Measurements from ENCODE around the gene STEAP1.
"Not testable (repeated sequence)": the region's sequence is repeated elsewhere in the genome, so short reads cannot be mapped to it uniquely, and the experiment has no call there.

The STEAP1 gene

DNA sequence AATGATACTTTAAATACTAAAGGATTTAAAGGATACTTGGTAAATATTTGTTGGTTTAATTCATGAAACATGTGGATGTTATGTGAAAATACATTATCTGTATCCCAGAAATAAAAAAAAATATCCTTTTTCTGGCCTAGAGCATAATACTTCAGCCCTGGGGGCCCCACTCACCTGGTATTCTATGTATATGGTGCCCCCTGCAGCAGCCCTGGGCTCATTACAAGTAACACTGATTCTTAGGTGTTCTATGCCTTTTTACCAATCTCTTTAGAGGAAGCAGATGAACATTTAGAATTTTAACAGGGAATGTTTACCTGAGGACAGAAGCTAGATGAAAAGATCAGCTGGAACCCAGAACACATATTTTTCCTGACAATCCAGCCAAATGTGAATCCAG is 4.8 kb upstream of the STEAP1 start:
- H3K4me3 ChIP-seq (replicated peaks; ENCODE audit: insufficient read depth, low read length); H3K27me3 ChIP-seq (ENCODE audit: insufficient read depth, poor library complexity, severe bottlenecking); DNase-seq (ENCODE audit: low read depth in 1 of 2, low spot score in 1 of 2); H3K27ac ChIP-seq (replicated peaks): not testable (repeated sequence)
- TF ChIP-seq, protein P1, sequence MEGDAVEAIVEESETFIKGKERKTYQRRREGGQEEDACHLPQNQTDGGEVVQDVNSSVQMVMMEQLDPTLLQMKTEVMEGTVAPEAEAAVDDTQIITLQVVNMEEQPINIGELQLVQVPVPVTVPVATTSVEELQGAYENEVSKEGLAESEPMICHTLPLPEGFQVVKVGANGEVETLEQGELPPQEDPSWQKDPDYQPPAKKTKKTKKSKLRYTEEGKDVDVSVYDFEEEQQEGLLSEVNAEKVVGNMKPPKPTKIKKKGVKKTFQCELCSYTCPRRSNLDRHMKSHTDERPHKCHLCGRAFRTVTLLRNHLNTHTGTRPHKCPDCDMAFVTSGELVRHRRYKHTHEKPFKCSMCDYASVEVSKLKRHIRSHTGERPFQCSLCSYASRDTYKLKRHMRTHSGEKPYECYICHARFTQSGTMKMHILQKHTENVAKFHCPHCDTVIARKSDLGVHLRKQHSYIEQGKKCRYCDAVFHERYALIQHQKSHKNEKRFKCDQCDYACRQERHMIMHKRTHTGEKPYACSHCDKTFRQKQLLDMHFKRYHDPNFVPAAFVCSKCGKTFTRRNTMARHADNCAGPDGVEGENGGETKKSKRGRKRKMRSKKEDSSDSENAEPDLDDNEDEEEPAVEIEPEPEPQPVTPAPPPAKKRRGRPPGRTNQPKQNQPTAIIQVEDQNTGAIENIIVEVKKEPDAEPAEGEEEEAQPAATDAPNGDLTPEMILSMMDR (IDR thresholded peaks at IDR 0.05; ENCODE audit: insufficient read depth, low read length) = peak; percentile 6

- H3K4me3 ChIP-seq (replicated peaks; ENCODE audit: insufficient read depth, low read length); H3K27ac ChIP-seq (replicated peaks); DNase-seq (ENCODE audit: low read depth in 1 of 2, low spot score in 1 of 2); H3K27me3 ChIP-seq (ENCODE audit: insufficient read depth, poor library complexity, severe bottlenecking): not testable (repeated sequence)
Observed at GRCh38 chr7:90151884-90152283, 2.4 kb upstream of the STEAP1 start.

GRCh38 chr7:90152642-90153253 is 1.5 kb upstream of the STEAP1 start:
- H3K4me3 ChIP-seq (replicated peaks; ENCODE audit: insufficient read depth, low read length); H3K27ac ChIP-seq (replicated peaks); H3K27me3 ChIP-seq (ENCODE audit: insufficient read depth, poor library complexity, severe bottlenecking): not testable (repeated sequence)
- DNase-seq (ENCODE audit: low read depth in 1 of 2, low spot score in 1 of 2) = peak; percentile 16

- DNase-seq (ENCODE audit: low read depth in 1 of 2, low spot score in 1 of 2) = no peak
- Histone ChIP-seq H3K4me3 (replicated peaks; ENCODE audit: insufficient read depth, low read length) (no peak overlapping the region), H3K27ac (replicated peaks) (no peak overlapping the region)
Observed at GRCh38 chr7:90155206-90155605, 937 bp downstream of the STEAP1 start.

GRCh38 chr7:90157331-90157730 is 3.1 kb downstream of the STEAP1 start:
- not testable (repeated sequence) for DNase-seq (ENCODE audit: low read depth in 1 of 2, low spot score in 1 of 2); H3K27ac ChIP-seq (replicated peaks); H3K4me3 ChIP-seq (replicated peaks; ENCODE audit: insufficient read depth, low read length); H3K27me3 ChIP-seq (ENCODE audit: insufficient read depth, poor library complexity, severe bottlenecking)

More at GRCh38 chr7:90155206-90155605, 937 bp downstream of the STEAP1 start:
- no peaks in the 10 kb centered on the region for H3K27me3 ChIP-seq (ENCODE audit: insufficient read depth, poor library complexity, severe bottlenecking)
- no peak for TF ChIP-seq GABPA (IDR thresholded peaks at IDR 0.05; ENCODE audit: low read depth)
- TF ChIP-seq REST (IDR thresholded peaks at IDR 0.05; ENCODE audit: insufficient replicate concordance, low read depth) = no peak

DNA sequence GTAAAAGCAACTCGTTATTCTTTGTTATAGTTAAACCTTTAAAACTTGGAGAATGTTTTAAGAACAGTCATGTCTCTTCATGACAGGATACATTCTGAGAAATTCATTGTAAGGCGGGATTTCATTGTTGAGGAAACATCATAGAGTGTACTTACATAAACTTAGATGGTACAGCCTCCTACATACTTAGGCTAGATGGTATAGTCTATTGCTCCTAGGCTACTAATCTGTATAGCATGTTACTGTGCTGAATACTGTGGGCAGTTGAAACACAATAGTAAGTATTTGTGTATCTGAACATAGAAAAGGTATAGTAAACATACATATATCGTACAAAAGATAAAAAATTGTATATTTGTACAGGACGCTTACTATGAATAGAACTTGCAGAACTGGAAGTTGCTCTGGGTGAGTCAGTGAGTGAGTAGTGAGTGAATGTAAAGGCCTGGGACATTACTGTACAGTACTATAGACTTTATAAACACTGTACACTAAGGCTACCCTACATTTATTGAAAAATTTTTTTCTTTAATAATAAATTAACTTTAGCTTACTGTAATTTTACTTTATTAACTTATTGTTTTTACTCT is 3.6 kb downstream of the STEAP1 start:
- H3K27ac ChIP-seq (replicated peaks); H3K27me3 ChIP-seq (ENCODE audit: insufficient read depth, poor library complexity, severe bottlenecking); H3K4me3 ChIP-seq (replicated peaks; ENCODE audit: insufficient read depth, low read length); DNase-seq (ENCODE audit: low read depth in 1 of 2, low spot score in 1 of 2): not testable (repeated sequence)

DNA sequence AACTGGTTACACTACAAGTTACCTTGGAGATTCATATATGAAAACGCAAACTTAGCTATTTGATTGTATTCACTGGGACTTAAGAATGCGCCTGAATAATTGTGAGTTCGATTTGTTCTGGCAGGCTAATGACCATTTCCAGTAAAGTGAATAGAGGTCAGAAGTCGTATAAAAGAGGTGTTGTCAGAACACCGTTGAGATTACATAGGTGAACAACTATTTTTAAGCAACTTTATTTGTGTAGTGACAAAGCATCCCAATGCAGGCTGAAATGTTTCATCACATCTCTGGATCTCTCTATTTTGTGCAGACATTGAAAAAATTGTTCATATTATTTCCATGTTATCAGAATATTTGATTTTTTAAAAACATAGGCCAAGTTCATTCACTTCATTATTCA is 9.3 kb downstream of the STEAP1 start:
- no peak for DNase-seq (ENCODE audit: low read depth in 1 of 2, low spot score in 1 of 2)
- no peaks in the 10 kb centered on the region for H3K27me3 ChIP-seq (ENCODE audit: insufficient read depth, poor library complexity, severe bottlenecking)
- H3K4me3 ChIP-seq (replicated peaks; ENCODE audit: insufficient read depth, low read length) = no peak overlapping the region
- H3K27ac ChIP-seq (replicated peaks) = no peak overlapping the region
- no peak for TF ChIP-seq POLR2AphosphoS5 (IDR thresholded peaks at IDR 0.05; ENCODE audit: low read depth)
- TF ChIP-seq GABPA (IDR thresholded peaks at IDR 0.05; ENCODE audit: low read depth) = no peak
- no peak for TF ChIP-seq REST (IDR thresholded peaks at IDR 0.05; ENCODE audit: insufficient replicate concordance, low read depth)
- TF ChIP-seq, protein P1 (IDR thresholded peaks at IDR 0.05; ENCODE audit: insufficient read depth, low read length) = no peak
- no peak for TF ChIP-seq SPI1 (IDR thresholded peaks at IDR 0.05; ENCODE audit: borderline replicate concordance, low read depth)
